Measurements from ENCODE around the gene SLC44A5. TPM values are rescaled to one million over a fixed set of nuclear protein-coding genes. Genes with fewer than 3 reads are reported as not detected.
"Not testable (repeated sequence)": the region's sequence is repeated elsewhere in the genome, so short reads cannot be mapped to it uniquely, and the experiment has no call there.

Gene SLC44A5
- total RNA-seq, 1 donor from 2014 or later, result under 0.01 TPM

GRCh38 chr1:75361260-75361659, 249.7 kb downstream of the SLC44A5 start:
- Histone ChIP-seq H3K4me3 (ENCODE audit: low read length in 3 of 3) (no peak overlapping the region), H3K36me3 (ENCODE audit: control insufficient read depth in 3 of 3, insufficient read depth in 3 of 3, low read length in 3 of 3) (no peaks in the 10 kb centered on the region), H3K4me1 (ENCODE audit: control insufficient read depth in 3 of 3, insufficient read depth in 3 of 3, low read length in 3 of 3) (no peaks in the 10 kb centered on the region), H3K9ac (ENCODE audit: low read depth in 1 of 3, low read length in 3 of 3) (no peak overlapping the region), H3K27ac (ENCODE audit: low read depth, low read length) (no peak overlapping the region), H3K9me3 (ENCODE audit: control insufficient read depth in 3 of 3, low read length in 3 of 3) (no peaks in the 10 kb centered on the region), H3K27me3 (ENCODE audit: control insufficient read depth in 3 of 3, insufficient read depth in 3 of 3, low read length in 3 of 3) (no peaks in the 10 kb centered on the region)

DNA sequence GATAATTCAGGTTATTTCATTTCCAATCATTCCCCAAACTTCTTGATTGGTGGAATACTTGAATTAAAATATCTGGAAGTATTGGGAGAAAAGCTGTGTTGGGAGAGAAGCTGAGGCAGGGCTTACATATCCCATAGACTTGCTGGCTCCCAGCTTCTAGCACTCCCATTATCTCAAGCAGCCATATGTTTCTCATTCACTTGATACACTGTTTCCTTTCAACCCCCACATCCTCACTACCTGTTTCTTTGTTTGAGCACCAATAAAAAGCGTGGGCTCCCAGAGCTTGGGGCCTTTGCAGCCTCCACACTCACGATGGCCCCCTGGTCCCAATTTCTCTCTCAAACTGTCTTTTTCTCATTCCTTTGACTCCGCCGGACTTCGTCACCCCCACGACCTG, 256.6 kb downstream of the SLC44A5 start:
- H3K9ac ChIP-seq (ENCODE audit: low read depth in 1 of 3, low read length in 3 of 3); H3K4me3 ChIP-seq (ENCODE audit: low read length in 3 of 3); H3K27ac ChIP-seq (ENCODE audit: low read depth, low read length); H3K9me3 ChIP-seq (ENCODE audit: control insufficient read depth in 3 of 3, low read length in 3 of 3); H3K4me1 ChIP-seq (ENCODE audit: control insufficient read depth in 3 of 3, insufficient read depth in 3 of 3, low read length in 3 of 3); H3K36me3 ChIP-seq (ENCODE audit: control insufficient read depth in 3 of 3, insufficient read depth in 3 of 3, low read length in 3 of 3); H3K27me3 ChIP-seq (ENCODE audit: control insufficient read depth in 3 of 3, insufficient read depth in 3 of 3, low read length in 3 of 3): not testable (repeated sequence)

GRCh38 chr1:75353051-75353450, 257.9 kb downstream of the SLC44A5 start:
- no peaks in the 10 kb centered on the region for H3K36me3 ChIP-seq (ENCODE audit: control insufficient read depth in 3 of 3, insufficient read depth in 3 of 3, low read length in 3 of 3)
- no peak overlapping the region for H3K4me3 ChIP-seq (ENCODE audit: low read length in 3 of 3)
- no peaks in the 10 kb centered on the region for H3K9me3 ChIP-seq (ENCODE audit: control insufficient read depth in 3 of 3, low read length in 3 of 3)
- H3K4me1 ChIP-seq (ENCODE audit: control insufficient read depth in 3 of 3, insufficient read depth in 3 of 3, low read length in 3 of 3), result no peaks in the 10 kb centered on the region
- no peak overlapping the region for H3K27ac ChIP-seq (ENCODE audit: low read depth, low read length)
- H3K9ac ChIP-seq (ENCODE audit: low read depth in 1 of 3, low read length in 3 of 3), result no peak overlapping the region
- no peaks in the 10 kb centered on the region for H3K27me3 ChIP-seq (ENCODE audit: control insufficient read depth in 3 of 3, insufficient read depth in 3 of 3, low read length in 3 of 3)

DNA sequence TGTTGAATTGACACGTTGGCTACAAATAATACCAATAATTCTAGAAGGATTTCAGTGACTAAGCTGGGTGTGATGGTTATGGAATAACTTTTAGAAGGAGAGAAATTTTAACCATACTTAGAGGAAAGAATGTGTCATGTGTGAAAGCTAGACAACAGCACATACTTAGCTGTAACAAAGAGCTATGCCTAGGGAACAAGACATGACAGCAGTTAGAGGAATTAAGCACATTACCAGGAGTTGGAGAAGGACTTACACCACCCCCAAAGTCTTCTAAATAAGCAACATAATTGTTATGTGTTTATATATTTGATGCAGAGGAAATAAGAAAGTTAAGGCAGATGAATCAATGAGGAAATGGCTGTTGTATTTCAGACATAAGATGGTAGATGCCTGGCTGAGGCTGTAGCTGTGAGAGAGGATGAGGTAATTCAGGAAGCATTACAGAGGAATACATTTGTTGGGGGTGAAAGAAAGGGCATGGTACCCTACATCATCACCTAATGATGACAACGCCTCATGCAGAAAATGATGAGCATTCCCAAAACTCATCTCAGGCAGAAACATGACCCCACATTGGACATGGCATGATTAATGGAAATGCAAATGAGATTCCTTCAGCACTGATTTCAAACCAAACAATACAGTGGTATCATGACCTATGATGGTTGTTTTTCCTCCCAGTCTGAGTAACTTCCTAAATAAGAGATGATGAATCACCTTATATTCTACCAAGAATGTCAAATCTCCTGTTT, 265.2 kb downstream of the SLC44A5 start:
- Histone ChIP-seq H3K36me3 (ENCODE audit: control insufficient read depth in 3 of 3, insufficient read depth in 3 of 3, low read length in 3 of 3) (no peaks in the 10 kb centered on the region), H3K27me3 (ENCODE audit: control insufficient read depth in 3 of 3, insufficient read depth in 3 of 3, low read length in 3 of 3) (no peaks in the 10 kb centered on the region), H3K4me3 (ENCODE audit: low read length in 3 of 3) (no peak overlapping the region), H3K9ac (ENCODE audit: low read depth in 1 of 3, low read length in 3 of 3) (no peak overlapping the region), H3K27ac (ENCODE audit: low read depth, low read length) (no peak overlapping the region), H3K4me1 (ENCODE audit: control insufficient read depth in 3 of 3, insufficient read depth in 3 of 3, low read length in 3 of 3) (no peaks in the 10 kb centered on the region), H3K9me3 (ENCODE audit: control insufficient read depth in 3 of 3, low read length in 3 of 3) (no peaks in the 10 kb centered on the region)

GRCh38 chr1:75342786-75343185, 268.1 kb downstream of the SLC44A5 start:
- H3K9ac ChIP-seq (ENCODE audit: low read depth in 1 of 3, low read length in 3 of 3), result no peak overlapping the region
- no peaks in the 10 kb centered on the region for H3K36me3 ChIP-seq (ENCODE audit: control insufficient read depth in 3 of 3, insufficient read depth in 3 of 3, low read length in 3 of 3)
- no peaks in the 10 kb centered on the region for H3K27me3 ChIP-seq (ENCODE audit: control insufficient read depth in 3 of 3, insufficient read depth in 3 of 3, low read length in 3 of 3)
- H3K4me3 ChIP-seq (ENCODE audit: low read length in 3 of 3), result no peak overlapping the region
- no peak overlapping the region for H3K27ac ChIP-seq (ENCODE audit: low read depth, low read length)
- H3K4me1 ChIP-seq (ENCODE audit: control insufficient read depth in 3 of 3, insufficient read depth in 3 of 3, low read length in 3 of 3), result peaks cover 5 to 14% (median 10%) of the 10 kb centered on the region in 3 donors
- no peaks in the 10 kb centered on the region for H3K9me3 ChIP-seq (ENCODE audit: control insufficient read depth in 3 of 3, low read length in 3 of 3)

- Histone ChIP-seq H3K27me3 (ENCODE audit: control insufficient read depth in 3 of 3, insufficient read depth in 3 of 3, low read length in 3 of 3) (no peaks in the 10 kb centered on the region), H3K4me1 (ENCODE audit: control insufficient read depth in 3 of 3, insufficient read depth in 3 of 3, low read length in 3 of 3) (peaks cover 5 to 14% (median 10%) of the 10 kb centered on the region in 3 donors), H3K27ac (ENCODE audit: low read depth, low read length) (no peak overlapping the region), H3K36me3 (ENCODE audit: control insufficient read depth in 3 of 3, insufficient read depth in 3 of 3, low read length in 3 of 3) (no peaks in the 10 kb centered on the region), H3K9ac (ENCODE audit: low read depth in 1 of 3, low read length in 3 of 3) (no peak overlapping the region), H3K4me3 (ENCODE audit: low read length in 3 of 3) (no peak overlapping the region), H3K9me3 (ENCODE audit: control insufficient read depth in 3 of 3, low read length in 3 of 3) (no peaks in the 10 kb centered on the region)
These were observed 269.4 kb downstream of the SLC44A5 start for GRCh38 chr1:75341537-75341936.

GRCh38 chr1:75338616-75339483, 272.1 kb downstream of the SLC44A5 start:
- H3K9me3 ChIP-seq (ENCODE audit: control insufficient read depth in 3 of 3, low read length in 3 of 3), result no peaks in the 10 kb centered on the region
- peak overlapping the region in 1 of 3 donors; percentile 27 for H3K4me3 ChIP-seq (ENCODE audit: low read length in 3 of 3)
- no peaks in the 10 kb centered on the region for H3K36me3 ChIP-seq (ENCODE audit: control insufficient read depth in 3 of 3, insufficient read depth in 3 of 3, low read length in 3 of 3)
- H3K9ac ChIP-seq (ENCODE audit: low read depth in 1 of 3, low read length in 3 of 3), result no peak overlapping the region
- no peaks in the 10 kb centered on the region for H3K27me3 ChIP-seq (ENCODE audit: control insufficient read depth in 3 of 3, insufficient read depth in 3 of 3, low read length in 3 of 3)
- peaks cover 5 to 14% (median 10%) of the 10 kb centered on the region in 3 donors for H3K4me1 ChIP-seq (ENCODE audit: control insufficient read depth in 3 of 3, insufficient read depth in 3 of 3, low read length in 3 of 3)
- no peak overlapping the region for H3K27ac ChIP-seq (ENCODE audit: low read depth, low read length)

- no peaks in the 10 kb centered on the region for H3K36me3 ChIP-seq (ENCODE audit: control insufficient read depth in 3 of 3, insufficient read depth in 3 of 3, low read length in 3 of 3)
- no peak overlapping the region for H3K27ac ChIP-seq (ENCODE audit: low read depth, low read length)
- no peak overlapping the region for H3K4me3 ChIP-seq (ENCODE audit: low read length in 3 of 3)
- H3K27me3 ChIP-seq (ENCODE audit: control insufficient read depth in 3 of 3, insufficient read depth in 3 of 3, low read length in 3 of 3), result no peaks in the 10 kb centered on the region
- H3K9ac ChIP-seq (ENCODE audit: low read depth in 1 of 3, low read length in 3 of 3), result no peak overlapping the region
- peaks cover 5 to 14% (median 8%) of the 10 kb centered on the region in 3 donors for H3K4me1 ChIP-seq (ENCODE audit: control insufficient read depth in 3 of 3, insufficient read depth in 3 of 3, low read length in 3 of 3)
- no peaks in the 10 kb centered on the region for H3K9me3 ChIP-seq (ENCODE audit: control insufficient read depth in 3 of 3, low read length in 3 of 3)
These were observed 276.0 kb downstream of the SLC44A5 start for GRCh38 chr1:75334876-75335389.

- Histone ChIP-seq H3K4me3 (ENCODE audit: low read length in 3 of 3) (no peak overlapping the region), H3K9me3 (ENCODE audit: control insufficient read depth in 3 of 3, low read length in 3 of 3) (no peaks in the 10 kb centered on the region), H3K27me3 (ENCODE audit: control insufficient read depth in 3 of 3, insufficient read depth in 3 of 3, low read length in 3 of 3) (no peaks in the 10 kb centered on the region), H3K36me3 (ENCODE audit: control insufficient read depth in 3 of 3, insufficient read depth in 3 of 3, low read length in 3 of 3) (no peaks in the 10 kb centered on the region), H3K27ac (ENCODE audit: low read depth, low read length) (no peak overlapping the region), H3K9ac (ENCODE audit: low read depth in 1 of 3, low read length in 3 of 3) (no peak overlapping the region), H3K4me1 (ENCODE audit: control insufficient read depth in 3 of 3, insufficient read depth in 3 of 3, low read length in 3 of 3) (peaks cover 0 to 3% (median 2%) of the 10 kb centered on the region in 3 donors)
These were observed 280.3 kb downstream of the SLC44A5 start for GRCh38 chr1:75330624-75331023.

GRCh38 chr1:75328691-75329090, 282.2 kb downstream of the SLC44A5 start:
- Histone ChIP-seq H3K36me3 (ENCODE audit: control insufficient read depth in 3 of 3, insufficient read depth in 3 of 3, low read length in 3 of 3) (no peaks in the 10 kb centered on the region), H3K9ac (ENCODE audit: low read depth in 1 of 3, low read length in 3 of 3) (no peak overlapping the region), H3K9me3 (ENCODE audit: control insufficient read depth in 3 of 3, low read length in 3 of 3) (no peaks in the 10 kb centered on the region), H3K4me3 (ENCODE audit: low read length in 3 of 3) (no peak overlapping the region), H3K27me3 (ENCODE audit: control insufficient read depth in 3 of 3, insufficient read depth in 3 of 3, low read length in 3 of 3) (no peaks in the 10 kb centered on the region), H3K4me1 (ENCODE audit: control insufficient read depth in 3 of 3, insufficient read depth in 3 of 3, low read length in 3 of 3) (peaks cover 0 to 3% (median 2%) of the 10 kb centered on the region in 3 donors), H3K27ac (ENCODE audit: low read depth, low read length) (no peak overlapping the region)
